Natural killer cell treated with Interleukin-12 subunit alpha and Interleukin-12 subunit beta and Interleukin-15 and Interleukin-18, amount 100 ng/mL, for 72 hours (primary cell): Measurements from ENCODE around the gene S100A14. TPM values are rescaled to one million over a fixed set of nuclear protein-coding genes. Genes with fewer than 3 reads are reported as not detected.

Experiments
- ATAC-seq, 2 donors: fragments of 150-1000 bp; cut with Tn5 transposase in 1 of 2; sonication (Bioruptor Pico), chemical (Tn5 transposase) in 1 of 2; 2 replicates each; pipeline ENCODE4 v1.10.0; 2021
- DNase-seq: peaks from one replicate; pipeline ENCODE4 v3.0.0; 2022; ENCODE audit warnings: low spot score
- H3K27ac Mint-ChIP-seq, 2 donors: 1 replicate in 1 of 2; 2 replicates in 1 of 2; pipeline ENCODE4 v1.8.0; 2022; ENCODE audit warnings: mixed read lengths in 2 of 2, mild to moderate bottlenecking in 1 of 2, moderate library complexity in 1 of 2
- H3K27me3 Mint-ChIP-seq, 2 donors: 1 replicate in 1 of 2; 2 replicates in 1 of 2; pipeline ENCODE4 v1.8.0; 2022; ENCODE audit warnings: mixed read lengths in 2 of 2
- H3K36me3 Mint-ChIP-seq: one replicate; pipeline ENCODE4 v1.8.0; 2022; ENCODE audit warnings: mixed read lengths
- H3K4me1 Mint-ChIP-seq, 2 donors: 1 replicate in 1 of 2; 2 replicates in 1 of 2; pipeline ENCODE4 v1.8.0; 2022; ENCODE audit warnings: low read depth in 2 of 2, mixed read lengths in 2 of 2, mild to moderate bottlenecking in 1 of 2
- H3K4me3 Mint-ChIP-seq: one replicate; pipeline ENCODE4 v1.8.0; 2022; ENCODE audit warnings: mixed read lengths
- H3K9me3 Mint-ChIP-seq: 2 replicates; pipeline ENCODE4 v1.8.0; 2022; ENCODE audit warnings: mixed read lengths
- total RNA-seq, 2 donors: library from RNA; stranded (reverse); gene quantifications; one replicate each; pipeline ENCODE4 v1.2.3, GENCODE V29; 2022

The S100A14 gene
- total RNA-seq: not detected

GRCh38 chr1:153616144-153616916 lies at the start of gene S100A14:
Gene S100A14 (minus strand): TSS chr1:153616325. CDS start chr1:153615858, 467 bp downstream.
- no peak within 1 kb of the TSS for H3K4me3 Mint-ChIP-seq
- ATAC-seq (no peak), DNase-seq (no peak)
- H3K36me3 Mint-ChIP-seq: no peaks in the 10 kb centered on the region
- H3K9me3 Mint-ChIP-seq: no peaks in the 10 kb centered on the region
- peaks cover 0 to 5% of the 10 kb centered on the region in 2 donors for H3K4me1 Mint-ChIP-seq
- no peak within 1 kb of the TSS for H3K27ac Mint-ChIP-seq
- peaks cover 0 to 2% of the 10 kb centered on the region in 2 donors for H3K27me3 Mint-ChIP-seq

GRCh38 chr1:153663211-153663610 lies 47.1 kb upstream of the S100A14 start:
- Mint-ChIP-seq H3K27me3 (no peaks in the 10 kb centered on the region), H3K4me3 (no peak overlapping the region), H3K9me3 (no peaks in the 10 kb centered on the region), H3K36me3 (peaks cover 49% of the 10 kb centered on the region), H3K27ac (no peak overlapping the region), H3K4me1 (peaks cover 13 to 27% of the 10 kb centered on the region in 2 donors)
- no peak for ATAC-seq
- no peak for DNase-seq

- peaks cover 5 to 19% of the 10 kb centered on the region in 2 donors for H3K4me1 Mint-ChIP-seq
- no peak overlapping the region for H3K4me3 Mint-ChIP-seq
- no peaks in the 10 kb centered on the region for H3K27me3 Mint-ChIP-seq
- peaks cover 39% of the 10 kb centered on the region for H3K36me3 Mint-ChIP-seq
- DNase-seq (no peak), ATAC-seq (no peak)
- no peaks in the 10 kb centered on the region for H3K9me3 Mint-ChIP-seq
- H3K27ac Mint-ChIP-seq: peak overlapping the region in 1 of 2 donors; percentile 39
These were observed 46.1 kb upstream of the S100A14 start for GRCh38 chr1:153662269-153662668.

GRCh38 chr1:153661111-153661708 lies 45.1 kb upstream of the S100A14 start:
- ATAC-seq (no peak), DNase-seq (no peak)
- no peaks in the 10 kb centered on the region for H3K27me3 Mint-ChIP-seq
- H3K4me1 Mint-ChIP-seq: peaks cover 5 to 17% of the 10 kb centered on the region in 2 donors
- peaks cover 39% of the 10 kb centered on the region for H3K36me3 Mint-ChIP-seq
- peak overlapping the region; percentile 30 for H3K4me3 Mint-ChIP-seq
- H3K9me3 Mint-ChIP-seq: no peaks in the 10 kb centered on the region
- peak overlapping the region in 1 of 2 donors; percentile 63 for H3K27ac Mint-ChIP-seq

GRCh38 chr1:153659656-153660055 lies 43.5 kb upstream of the S100A14 start:
- H3K36me3 Mint-ChIP-seq: peaks cover 27% of the 10 kb centered on the region
- no peaks in the 10 kb centered on the region for H3K27me3 Mint-ChIP-seq
- DNase-seq (no peak), ATAC-seq (no peak)
- peak overlapping the region; percentile 89 for H3K4me3 Mint-ChIP-seq
- H3K9me3 Mint-ChIP-seq: no peaks in the 10 kb centered on the region
- peaks cover 5 to 17% of the 10 kb centered on the region in 2 donors for H3K4me1 Mint-ChIP-seq
- H3K27ac Mint-ChIP-seq: peak overlapping the region; percentile 76 to 90

GRCh38 chr1:153659175-153659534 lies 43.0 kb upstream of the S100A14 start:
- Mint-ChIP-seq H3K27me3 (no peaks in the 10 kb centered on the region), H3K9me3 (no peaks in the 10 kb centered on the region), H3K4me3 (peak overlapping the region; percentile 89), H3K4me1 (peaks cover 5 to 17% of the 10 kb centered on the region in 2 donors), H3K36me3 (peaks cover 24% of the 10 kb centered on the region), H3K27ac (peak overlapping the region; percentile 76 to 90)
- no peak for DNase-seq
- ATAC-seq: no peak

- H3K36me3 Mint-ChIP-seq: peaks cover 19% of the 10 kb centered on the region
- no peaks in the 10 kb centered on the region for H3K9me3 Mint-ChIP-seq
- H3K4me1 Mint-ChIP-seq: peaks cover 5 to 17% of the 10 kb centered on the region in 2 donors
- no peaks in the 10 kb centered on the region for H3K27me3 Mint-ChIP-seq
- DNase-seq (peak; percentile 94), ATAC-seq (peak; percentile 98 to 99)
- peak within 1 kb of the TSS; percentile 76 to 90 for H3K27ac Mint-ChIP-seq
- H3K4me3 Mint-ChIP-seq: peak within 1 kb of the TSS; percentile 89
These were observed 42.5 kb upstream of the S100A14 start, which contains the start of gene SNAPIN for GRCh38 chr1:153658400-153659174. Gene SNAPIN (plus strand): TSS chr1:153658703. CDS start chr1:153658744, 41 bp downstream.

GRCh38 chr1:153655333-153655732 lies 39.2 kb upstream of the S100A14 start:
- DNase-seq: no peak
- Mint-ChIP-seq H3K9me3 (no peaks in the 10 kb centered on the region), H3K4me3 (no peak overlapping the region), H3K36me3 (no peaks in the 10 kb centered on the region), H3K27ac (no peak overlapping the region), H3K4me1 (peaks cover 5 to 13% of the 10 kb centered on the region in 2 donors), H3K27me3 (no peaks in the 10 kb centered on the region)
- no peak for ATAC-seq

GRCh38 chr1:153652805-153653500 lies 36.8 kb upstream of the S100A14 start:
- Mint-ChIP-seq H3K27me3 (no peaks in the 10 kb centered on the region), H3K4me1 (peaks cover 6 to 11% of the 10 kb centered on the region in 2 donors), H3K9me3 (no peaks in the 10 kb centered on the region), H3K4me3 (no peak overlapping the region), H3K36me3 (no peaks in the 10 kb centered on the region), H3K27ac (no peak overlapping the region)
- ATAC-seq (no peak), DNase-seq (no peak)

- DNase-seq (no peak), ATAC-seq (no peak)
- H3K36me3 Mint-ChIP-seq: no peaks in the 10 kb centered on the region
- peaks cover 15 to 20% of the 10 kb centered on the region in 2 donors for H3K4me1 Mint-ChIP-seq
- no peaks in the 10 kb centered on the region for H3K9me3 Mint-ChIP-seq
- no peak overlapping the region for H3K27ac Mint-ChIP-seq
- H3K27me3 Mint-ChIP-seq: no peaks in the 10 kb centered on the region
- H3K4me3 Mint-ChIP-seq: no peak overlapping the region
These were observed 35.6 kb upstream of the S100A14 start for GRCh38 chr1:153651771-153652170.

GRCh38 chr1:153649863-153650235 lies 33.7 kb upstream of the S100A14 start:
- ATAC-seq (peak in 1 of 2 donors; percentile 24), DNase-seq (no peak)
- peaks cover 10% of the 10 kb centered on the region for H3K36me3 Mint-ChIP-seq
- H3K27ac Mint-ChIP-seq: peak overlapping the region; percentile 48 to 84
- no peak overlapping the region for H3K4me3 Mint-ChIP-seq
- H3K9me3 Mint-ChIP-seq: no peaks in the 10 kb centered on the region
- H3K4me1 Mint-ChIP-seq: peaks cover 31 to 33% of the 10 kb centered on the region in 2 donors
- no peaks in the 10 kb centered on the region for H3K27me3 Mint-ChIP-seq

- Mint-ChIP-seq H3K4me1 (peaks cover 31 to 35% of the 10 kb centered on the region in 2 donors), H3K9me3 (no peaks in the 10 kb centered on the region), H3K27me3 (no peaks in the 10 kb centered on the region), H3K36me3 (peaks cover 14% of the 10 kb centered on the region), H3K27ac (peak overlapping the region; percentile 48 to 84), H3K4me3 (no peak overlapping the region)
- ATAC-seq (peak in 1 of 2 donors; percentile 24), DNase-seq (no peak)
These were observed 33.2 kb upstream of the S100A14 start for GRCh38 chr1:153649137-153649862.
